ENCODE data around the gene HELT.
A peak's percentile ranks its signal among the peaks of the same experiment; 100 is the strongest.
"Not testable (repeated sequence)": the region's sequence is repeated elsewhere in the genome, so short reads cannot be mapped to it uniquely, and the experiment has no call there.

Gene HELT
- total RNA-seq, result 0 reads per million in 2 donors

- DNase-seq, result peak in 1 of 5 experiments; percentile 13
These were observed at the start of gene HELT for GRCh38 chr4:185017964-185018772. Gene HELT (plus strand): TSS chr4:185018490. CDS start chr4:185018929, 439 bp downstream.

- no peak for DNase-seq
These were observed 49.5 kb upstream of the HELT start for GRCh38 chr4:184968784-184969201.

- DNase-seq, result no peak
These were observed 48.7 kb upstream of the HELT start for GRCh38 chr4:184969610-184970009.

GRCh38 chr4:184972991-184973390 is 45.3 kb upstream of the HELT start:
- DNase-seq, result no peak

- DNase-seq, result not testable (repeated sequence)
These were observed 41.9 kb upstream of the HELT start for GRCh38 chr4:184976348-184976747.

- DNase-seq, result no peak
These were observed 40.5 kb upstream of the HELT start for GRCh38 chr4:184977747-184978146.

- no peak for DNase-seq
These were observed 40.1 kb upstream of the HELT start for GRCh38 chr4:184978211-184978610.

GRCh38 chr4:184979461-184980124 is 38.7 kb upstream of the HELT start:
- no peak for DNase-seq

GRCh38 chr4:184980261-184980660 is 38.0 kb upstream of the HELT start:
- no peak for DNase-seq

GRCh38 chr4:184983672-184984356 is 34.5 kb upstream of the HELT start:
- peak in 4 of 5 experiments; percentile 22 to 33 (median 28) for DNase-seq

GRCh38 chr4:184987493-184988031 is 30.7 kb upstream of the HELT start:
- DNase-seq, result no peak

GRCh38 chr4:184988611-184989010 is 29.7 kb upstream of the HELT start:
- no peak for DNase-seq

GRCh38 chr4:184989283-184989682 is 29.0 kb upstream of the HELT start:
- not testable (repeated sequence) for DNase-seq

- not testable (repeated sequence) for DNase-seq
These were observed 28.2 kb upstream of the HELT start for GRCh38 chr4:184990131-184990530.

- no peak for DNase-seq
These were observed 26.4 kb upstream of the HELT start for GRCh38 chr4:184991860-184992259.

- no peak for DNase-seq
These were observed 25.9 kb upstream of the HELT start for GRCh38 chr4:184992422-184992821.

GRCh38 chr4:184993247-184993646 is 25.0 kb upstream of the HELT start:
- no peak for DNase-seq

- DNase-seq, result no peak
These were observed 24.2 kb upstream of the HELT start for GRCh38 chr4:184994010-184994622.

- no peak for DNase-seq
These were observed 23.7 kb upstream of the HELT start for GRCh38 chr4:184994623-184995010.

- not testable (repeated sequence) for DNase-seq
These were observed 20.6 kb upstream of the HELT start for GRCh38 chr4:184997656-184998055.

GRCh38 chr4:185002784-185003183 is 15.5 kb upstream of the HELT start:
- DNase-seq, result no peak

GRCh38 chr4:185003596-185004351 is 14.5 kb upstream of the HELT start:
- DNase-seq, result no peak

All from T-helper 2 cell (primary cell).